GM12878 (cell line): Measurements from ENCODE around the gene ZNF281. TPM values are rescaled to one million over a fixed set of nuclear protein-coding genes. Genes with fewer than 3 reads are reported as not detected.

Experiments
- ASH2L ChIP-seq: fragments of 300-600, 200-600 bp; sonication (generic); IDR thresholded peaks from 2 replicates; pipeline ENCODE4 v1.6.1; 2017; ENCODE audit warnings: low read depth, mild to moderate bottlenecking, borderline replicate concordance
- BACH1 ChIP-seq: fragments of 450-650 bp; IDR thresholded peaks from 2 replicates; pipeline ENCODE4 v1.6.1; 2017; ENCODE audit warnings: mild to moderate bottlenecking, borderline replicate concordance
- IRF4 ChIP-seq: IDR thresholded peaks from 2 replicates; pipeline ENCODE4 v1.6.1; 2011; ENCODE audit warnings: low read depth, low read length
- SREBF2 ChIP-seq: IDR thresholded peaks from 2 replicates; pipeline ENCODE4 v1.6.1; 2012; ENCODE audit warnings: mild to moderate bottlenecking, low read length
- YBX1 ChIP-seq: fragments of 450-650 bp; IDR thresholded peaks from 2 replicates; pipeline ENCODE4 v1.6.1; 2016; ENCODE audit warnings: antibody characterized with exemption
- ZNF207 ChIP-seq: fragments of 450-650 bp; IDR thresholded peaks from 2 replicates; pipeline ENCODE4 v1.6.1; 2014; ENCODE audit warnings: antibody characterized with exemption, mild to moderate bottlenecking, borderline replicate concordance
- polyA plus RNA-seq, 11 experiments: library from polyadenylated mRNA; depleted of rRNA in 4 of 11; unstranded in 6 of 11; stranded (reverse) in 5 of 11; fragments of >200 nt; fragmentation: Nextera tagmentation in 4 of 11; fragmentation: Illumina TruSeq in 1 of 11; extraction: Ambion mirVana in 4 of 11; extraction: Trizol in 1 of 11; gene quantifications; 1 replicate in 1 of 11; 2 replicates in 10 of 11; pipeline versions ENCODE4 v1.2.1 to v1.2.3, GENCODE V29; 2011 to 2016; ENCODE audit warnings: inconsistent platforms in 2 of 11, missing spikeins in 2 of 11, low read depth in 1 of 11
- total RNA-seq, 4 experiments: library from RNA; depleted of rRNA in 3 of 4; stranded (reverse); fragments of >200 nt in 3 of 4; fragmentation: Illumina TruSeq in 1 of 4; extraction: Trizol in 1 of 4; gene quantifications; 2 replicates each; pipeline versions ENCODE4 v1.2.1 to v1.2.3, GENCODE V29; 2013 to 2021
- TF ChIP-seq, protein P1 (sequence below): fragments of 150-350 bp; IDR thresholded peaks from 2 replicates; pipeline ENCODE4 v1.6.1; 2014; ENCODE audit warnings: mild to moderate bottlenecking, low read depth, low read length
- TF ChIP-seq, protein P2 (sequence below): fragments of 450-650 bp; formaldehyde crosslinking; IDR thresholded peaks from 2 replicates; pipeline ENCODE4 v1.4.0; 2020; ENCODE audit warnings: mild to moderate bottlenecking, moderate library complexity
- TF ChIP-seq, protein P3 (sequence below): IDR thresholded peaks from 2 replicates; pipeline ENCODE4 v1.6.1; 2011; ENCODE audit warnings: low read depth, low read length, improper control_type of control experiment, borderline replicate concordance

Gene ZNF281
- total and polyA plus RNA-seq, 10 of the 15 experiments (the other 5 are each of a cell fraction or from before 2014, with no cell fraction given), result 8.3 to 21.8 (median 15.4) TPM

DNA sequence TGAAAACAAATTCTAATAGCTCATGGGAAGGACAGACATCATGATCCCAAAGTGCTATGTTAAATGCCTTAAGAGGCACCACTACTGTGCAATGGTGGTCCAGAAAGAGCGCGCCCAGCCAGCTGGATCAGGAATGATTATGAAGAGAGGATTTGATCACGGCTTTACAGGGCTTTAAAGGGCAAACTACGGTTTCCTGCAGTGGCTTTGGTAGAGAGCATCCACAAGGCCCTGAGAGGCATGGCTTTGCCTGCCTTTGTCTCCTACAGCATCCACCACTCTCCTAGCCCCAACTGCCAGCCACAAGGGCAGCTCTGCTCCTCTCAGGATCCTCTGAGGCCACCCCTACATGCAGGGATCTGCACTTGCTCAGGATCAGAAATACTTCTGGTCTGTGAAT lies 40.7 kb downstream of the ZNF281 start (continued):
- TF ChIP-seq, protein P1, sequence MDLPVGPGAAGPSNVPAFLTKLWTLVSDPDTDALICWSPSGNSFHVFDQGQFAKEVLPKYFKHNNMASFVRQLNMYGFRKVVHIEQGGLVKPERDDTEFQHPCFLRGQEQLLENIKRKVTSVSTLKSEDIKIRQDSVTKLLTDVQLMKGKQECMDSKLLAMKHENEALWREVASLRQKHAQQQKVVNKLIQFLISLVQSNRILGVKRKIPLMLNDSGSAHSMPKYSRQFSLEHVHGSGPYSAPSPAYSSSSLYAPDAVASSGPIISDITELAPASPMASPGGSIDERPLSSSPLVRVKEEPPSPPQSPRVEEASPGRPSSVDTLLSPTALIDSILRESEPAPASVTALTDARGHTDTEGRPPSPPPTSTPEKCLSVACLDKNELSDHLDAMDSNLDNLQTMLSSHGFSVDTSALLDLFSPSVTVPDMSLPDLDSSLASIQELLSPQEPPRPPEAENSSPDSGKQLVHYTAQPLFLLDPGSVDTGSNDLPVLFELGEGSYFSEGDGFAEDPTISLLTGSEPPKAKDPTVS, result no peak
- TF ChIP-seq, protein P2, sequence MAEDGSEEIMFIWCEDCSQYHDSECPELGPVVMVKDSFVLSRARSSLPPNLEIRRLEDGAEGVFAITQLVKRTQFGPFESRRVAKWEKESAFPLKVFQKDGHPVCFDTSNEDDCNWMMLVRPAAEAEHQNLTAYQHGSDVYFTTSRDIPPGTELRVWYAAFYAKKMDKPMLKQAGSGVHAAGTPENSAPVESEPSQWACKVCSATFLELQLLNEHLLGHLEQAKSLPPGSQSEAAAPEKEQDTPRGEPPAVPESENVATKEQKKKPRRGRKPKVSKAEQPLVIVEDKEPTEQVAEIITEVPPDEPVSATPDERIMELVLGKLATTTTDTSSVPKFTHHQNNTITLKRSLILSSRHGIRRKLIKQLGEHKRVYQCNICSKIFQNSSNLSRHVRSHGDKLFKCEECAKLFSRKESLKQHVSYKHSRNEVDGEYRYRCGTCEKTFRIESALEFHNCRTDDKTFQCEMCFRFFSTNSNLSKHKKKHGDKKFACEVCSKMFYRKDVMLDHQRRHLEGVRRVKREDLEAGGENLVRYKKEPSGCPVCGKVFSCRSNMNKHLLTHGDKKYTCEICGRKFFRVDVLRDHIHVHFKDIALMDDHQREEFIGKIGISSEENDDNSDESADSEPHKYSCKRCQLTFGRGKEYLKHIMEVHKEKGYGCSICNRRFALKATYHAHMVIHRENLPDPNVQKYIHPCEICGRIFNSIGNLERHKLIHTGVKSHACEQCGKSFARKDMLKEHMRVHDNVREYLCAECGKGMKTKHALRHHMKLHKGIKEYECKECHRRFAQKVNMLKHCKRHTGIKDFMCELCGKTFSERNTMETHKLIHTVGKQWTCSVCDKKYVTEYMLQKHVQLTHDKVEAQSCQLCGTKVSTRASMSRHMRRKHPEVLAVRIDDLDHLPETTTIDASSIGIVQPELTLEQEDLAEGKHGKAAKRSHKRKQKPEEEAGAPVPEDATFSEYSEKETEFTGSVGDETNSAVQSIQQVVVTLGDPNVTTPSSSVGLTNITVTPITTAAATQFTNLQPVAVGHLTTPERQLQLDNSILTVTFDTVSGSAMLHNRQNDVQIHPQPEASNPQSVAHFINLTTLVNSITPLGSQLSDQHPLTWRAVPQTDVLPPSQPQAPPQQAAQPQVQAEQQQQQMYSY, result no peak
- TF ChIP-seq ZNF207, result no peak
- no peak for TF ChIP-seq ASH2L
- TF ChIP-seq, protein P3, sequence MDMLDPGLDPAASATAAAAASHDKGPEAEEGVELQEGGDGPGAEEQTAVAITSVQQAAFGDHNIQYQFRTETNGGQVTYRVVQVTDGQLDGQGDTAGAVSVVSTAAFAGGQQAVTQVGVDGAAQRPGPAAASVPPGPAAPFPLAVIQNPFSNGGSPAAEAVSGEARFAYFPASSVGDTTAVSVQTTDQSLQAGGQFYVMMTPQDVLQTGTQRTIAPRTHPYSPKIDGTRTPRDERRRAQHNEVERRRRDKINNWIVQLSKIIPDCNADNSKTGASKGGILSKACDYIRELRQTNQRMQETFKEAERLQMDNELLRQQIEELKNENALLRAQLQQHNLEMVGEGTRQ, result no peak
- no peak for TF ChIP-seq IRF4
- no peak for TF ChIP-seq SREBF2
- TF ChIP-seq YBX1, result no peak
- TF ChIP-seq BACH1, result no peak
